Astrocyte of the spinal cord (primary cell): ENCODE data around the gene TTBK2.
A peak's percentile ranks its signal among the peaks of the same experiment; 100 is the strongest.

Source experiments
- DNase-seq: peaks from one replicate; pipeline ENCODE4 v3.0.0; 2011; ENCODE audit warnings: low read depth, low spot score
- H3K4me3 ChIP-seq: 2 replicates; pipeline ENCODE4 v1.5.1; 2011; ENCODE audit warnings: low read depth, mild to moderate bottlenecking, low read length, moderate library complexity
- in situ Hi-C: cut with HindIII; loops from 2 replicates; pipeline ENCODE4 v1.10.0; 2017; ENCODE audit warnings: low sequenced_read_pairs
- TF ChIP-seq, protein P1 (sequence below): IDR thresholded peaks from 2 replicates; pipeline ENCODE4 v1.5.1; 2012; ENCODE audit warnings: low read depth, mild to moderate bottlenecking, low read length, inconsistent platforms

The TTBK2 gene

DNA sequence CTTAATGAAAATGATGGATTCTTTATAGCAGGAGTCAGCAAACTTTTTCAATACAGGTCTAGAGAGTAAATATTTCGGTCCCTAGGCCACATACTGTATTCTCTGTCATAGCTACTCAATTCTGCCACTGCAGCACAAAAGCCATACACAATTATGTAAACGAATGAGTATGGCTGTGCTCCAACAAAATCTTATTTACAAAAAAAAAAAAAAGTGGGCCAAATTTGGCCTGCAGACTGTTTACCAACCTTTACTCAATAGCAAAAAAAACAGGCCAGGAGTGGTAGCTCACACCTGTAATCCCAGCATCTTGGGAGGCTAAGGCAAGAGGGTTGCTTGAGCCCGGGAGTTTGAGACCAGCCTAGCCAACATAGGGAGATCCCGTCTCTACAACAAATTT lies 41.1 kb downstream of the TTBK2 start:
- TF ChIP-seq, protein P1, sequence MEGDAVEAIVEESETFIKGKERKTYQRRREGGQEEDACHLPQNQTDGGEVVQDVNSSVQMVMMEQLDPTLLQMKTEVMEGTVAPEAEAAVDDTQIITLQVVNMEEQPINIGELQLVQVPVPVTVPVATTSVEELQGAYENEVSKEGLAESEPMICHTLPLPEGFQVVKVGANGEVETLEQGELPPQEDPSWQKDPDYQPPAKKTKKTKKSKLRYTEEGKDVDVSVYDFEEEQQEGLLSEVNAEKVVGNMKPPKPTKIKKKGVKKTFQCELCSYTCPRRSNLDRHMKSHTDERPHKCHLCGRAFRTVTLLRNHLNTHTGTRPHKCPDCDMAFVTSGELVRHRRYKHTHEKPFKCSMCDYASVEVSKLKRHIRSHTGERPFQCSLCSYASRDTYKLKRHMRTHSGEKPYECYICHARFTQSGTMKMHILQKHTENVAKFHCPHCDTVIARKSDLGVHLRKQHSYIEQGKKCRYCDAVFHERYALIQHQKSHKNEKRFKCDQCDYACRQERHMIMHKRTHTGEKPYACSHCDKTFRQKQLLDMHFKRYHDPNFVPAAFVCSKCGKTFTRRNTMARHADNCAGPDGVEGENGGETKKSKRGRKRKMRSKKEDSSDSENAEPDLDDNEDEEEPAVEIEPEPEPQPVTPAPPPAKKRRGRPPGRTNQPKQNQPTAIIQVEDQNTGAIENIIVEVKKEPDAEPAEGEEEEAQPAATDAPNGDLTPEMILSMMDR: no peak
- in situ Hi-C loops: no loop called here
- no peak for DNase-seq
- H3K4me3 ChIP-seq: no peak overlapping the region

- TF ChIP-seq, protein P1: no peak
- DNase-seq: no peak
- in situ Hi-C loops: no loop called here
- no peak overlapping the region for H3K4me3 ChIP-seq
Observed at GRCh38 chr15:42876224-42876623, 44.4 kb downstream of the TTBK2 start.

- no peak for DNase-seq
- no peak overlapping the region for H3K4me3 ChIP-seq
- TF ChIP-seq, protein P1: no peak
- in situ Hi-C loops: no loop called here
Observed at GRCh38 chr15:42868683-42869082, 51.9 kb downstream of the TTBK2 start.

DNA sequence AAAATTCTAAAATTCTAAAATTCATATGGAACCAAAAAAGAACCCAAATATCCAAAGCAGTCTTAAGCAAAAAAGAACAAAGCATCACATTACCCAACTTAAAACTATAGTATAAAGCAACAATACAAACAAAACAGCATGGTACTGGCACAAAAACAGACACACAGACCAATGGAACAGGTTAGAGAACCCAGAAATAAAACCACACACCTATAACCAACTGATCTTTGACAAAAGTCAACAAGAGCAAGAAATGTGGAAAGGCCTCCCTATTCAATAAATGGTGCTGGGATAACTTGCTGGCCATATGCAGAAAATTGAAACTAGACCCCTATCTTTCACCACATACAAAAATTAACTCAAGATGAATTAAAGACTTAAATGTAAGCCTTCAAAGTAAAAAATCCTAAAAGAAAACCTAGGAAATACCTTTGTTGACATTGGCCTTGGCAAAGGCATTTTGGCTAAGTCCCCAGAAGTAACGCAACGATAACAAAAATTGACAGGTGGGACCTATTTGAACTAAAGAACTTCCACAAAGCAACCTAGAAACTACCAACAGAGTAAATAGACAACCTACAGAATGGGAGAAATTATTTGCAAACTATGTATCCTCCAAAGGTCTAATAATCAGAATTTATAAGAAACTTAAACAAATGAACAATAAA lies 56.9 kb downstream of the TTBK2 start:
- TF ChIP-seq, protein P1: no peak
- no peak overlapping the region for H3K4me3 ChIP-seq
- in situ Hi-C loops: no loop called here
- DNase-seq: no peak

- peak; percentile 10 for DNase-seq
- H3K4me3 ChIP-seq: no peak overlapping the region
- in situ Hi-C loops: no loop called here
- TF ChIP-seq, protein P1: no peak
Observed at GRCh38 chr15:42858999-42859789, 61.4 kb downstream of the TTBK2 start.

DNA sequence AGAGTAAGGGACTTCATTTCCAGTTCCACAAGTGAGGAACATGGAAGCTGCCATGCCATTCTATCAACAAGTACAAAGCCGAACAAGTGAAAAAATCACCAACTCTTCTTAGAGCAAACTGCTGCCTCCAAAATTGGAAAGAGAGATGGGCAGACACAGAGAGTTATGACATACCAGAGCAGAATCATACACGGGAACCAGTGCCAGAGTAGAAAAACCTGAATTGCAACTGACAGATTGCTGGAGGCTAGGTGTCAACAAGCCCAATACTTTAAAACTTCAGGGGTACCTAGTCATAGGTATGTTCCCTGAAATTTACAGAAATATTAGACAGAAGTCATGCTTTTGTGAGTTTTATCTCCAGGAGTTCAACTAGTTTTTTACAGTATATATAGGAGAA lies 62.0 kb downstream of the TTBK2 start:
- no peak for DNase-seq
- no peak overlapping the region for H3K4me3 ChIP-seq
- in situ Hi-C loops: no loop called here
- TF ChIP-seq, protein P1: no peak
